ENCODE measurements around the gene AGPS. TPM values are rescaled to one million over a fixed set of nuclear protein-coding genes. Genes with fewer than 3 reads are reported as not detected.

AGPS gene
- total and polyA plus RNA-seq, 10 of the 15 experiments (the other 5 are each of a cell fraction or from before 2014, with no cell fraction given): 7.9 to 54.2 (median 38.7) TPM

DNA sequence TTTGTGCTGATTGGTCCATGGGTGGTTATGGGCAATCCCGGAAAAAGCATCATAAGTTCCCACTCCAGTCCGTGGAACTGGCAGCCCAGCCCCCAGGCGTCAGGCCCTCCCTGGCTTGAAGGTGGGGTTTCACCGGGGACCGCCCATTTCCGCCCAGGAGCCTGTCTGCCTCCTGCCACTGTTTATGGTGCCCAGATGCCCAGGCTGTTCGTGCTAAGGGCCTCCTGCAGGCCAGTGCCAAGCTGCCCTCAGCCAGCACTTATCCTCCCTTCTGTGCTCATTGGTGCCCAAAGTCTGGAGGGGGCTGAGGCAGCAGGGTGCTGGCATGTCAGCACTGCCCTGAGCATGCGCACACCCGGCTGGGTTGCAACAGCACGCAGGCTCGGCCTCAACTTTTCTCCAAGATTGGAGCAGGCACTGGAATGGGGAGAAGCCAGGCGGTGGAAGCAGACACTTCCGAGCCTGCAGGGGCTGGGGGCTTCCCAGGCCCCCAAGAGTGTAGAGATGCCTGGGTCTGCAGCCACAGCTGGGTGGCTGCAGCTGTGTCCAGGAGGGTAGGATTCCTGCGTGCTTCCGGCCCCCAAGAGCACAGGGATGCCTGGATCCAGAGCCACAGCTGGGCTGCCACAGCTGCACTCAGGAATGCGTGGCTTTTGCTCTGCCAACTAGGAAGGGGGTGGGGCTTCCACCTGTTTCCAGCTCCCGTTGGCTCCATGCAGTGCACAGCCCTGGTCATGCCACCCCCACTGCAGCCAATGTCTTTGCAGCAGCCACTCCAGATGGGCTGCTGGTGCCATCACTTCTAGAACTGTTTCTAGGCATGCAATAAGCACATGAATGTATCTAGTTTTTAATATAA, 74.0 kb downstream of the AGPS start:
- ATAC-seq (no peak; the same call in 2 of the 3 replicates), FAIRE-seq (no peak), DNase-seq (ENCODE audit: low read depth, low spot score) (no peak)
- POLR2A ChIA-PET: no interaction called here
- no peak overlapping the region for H3K27ac ChIP-seq (ENCODE audit: control insufficient read depth, insufficient read depth)
- no peak overlapping the region for H3K9ac ChIP-seq (ENCODE audit: control insufficient read depth, insufficient read depth, low read length)
- BruUV-seq (replicated peaks): no TSS peak
- H3K79me2 ChIP-seq (ENCODE audit: control insufficient read depth, insufficient read depth, low read length): no peaks in the 10 kb centered on the region
- 90% methylated on average over 14 of the region's 17 CpGs for whole genome bisulfite sequencing (ENCODE audit: insufficient coverage, insufficient replicate concordance, low lambda C conversion rate, missing lambda C conversion rate)
- H2AFZ ChIP-seq (ENCODE audit: control insufficient read depth, low read depth, low read length): no peak overlapping the region
- RAD21 ChIA-PET (ENCODE audit: unreplicated experiment): no interaction called here
- TF ChIP-seq ZNF217 (IDR thresholded peaks at IDR 0.05): no peak
- TF ChIP-seq TCF7 (IDR thresholded peaks at IDR 0.05; ENCODE audit: borderline replicate concordance): no peak
- TF ChIP-seq, protein P1, sequence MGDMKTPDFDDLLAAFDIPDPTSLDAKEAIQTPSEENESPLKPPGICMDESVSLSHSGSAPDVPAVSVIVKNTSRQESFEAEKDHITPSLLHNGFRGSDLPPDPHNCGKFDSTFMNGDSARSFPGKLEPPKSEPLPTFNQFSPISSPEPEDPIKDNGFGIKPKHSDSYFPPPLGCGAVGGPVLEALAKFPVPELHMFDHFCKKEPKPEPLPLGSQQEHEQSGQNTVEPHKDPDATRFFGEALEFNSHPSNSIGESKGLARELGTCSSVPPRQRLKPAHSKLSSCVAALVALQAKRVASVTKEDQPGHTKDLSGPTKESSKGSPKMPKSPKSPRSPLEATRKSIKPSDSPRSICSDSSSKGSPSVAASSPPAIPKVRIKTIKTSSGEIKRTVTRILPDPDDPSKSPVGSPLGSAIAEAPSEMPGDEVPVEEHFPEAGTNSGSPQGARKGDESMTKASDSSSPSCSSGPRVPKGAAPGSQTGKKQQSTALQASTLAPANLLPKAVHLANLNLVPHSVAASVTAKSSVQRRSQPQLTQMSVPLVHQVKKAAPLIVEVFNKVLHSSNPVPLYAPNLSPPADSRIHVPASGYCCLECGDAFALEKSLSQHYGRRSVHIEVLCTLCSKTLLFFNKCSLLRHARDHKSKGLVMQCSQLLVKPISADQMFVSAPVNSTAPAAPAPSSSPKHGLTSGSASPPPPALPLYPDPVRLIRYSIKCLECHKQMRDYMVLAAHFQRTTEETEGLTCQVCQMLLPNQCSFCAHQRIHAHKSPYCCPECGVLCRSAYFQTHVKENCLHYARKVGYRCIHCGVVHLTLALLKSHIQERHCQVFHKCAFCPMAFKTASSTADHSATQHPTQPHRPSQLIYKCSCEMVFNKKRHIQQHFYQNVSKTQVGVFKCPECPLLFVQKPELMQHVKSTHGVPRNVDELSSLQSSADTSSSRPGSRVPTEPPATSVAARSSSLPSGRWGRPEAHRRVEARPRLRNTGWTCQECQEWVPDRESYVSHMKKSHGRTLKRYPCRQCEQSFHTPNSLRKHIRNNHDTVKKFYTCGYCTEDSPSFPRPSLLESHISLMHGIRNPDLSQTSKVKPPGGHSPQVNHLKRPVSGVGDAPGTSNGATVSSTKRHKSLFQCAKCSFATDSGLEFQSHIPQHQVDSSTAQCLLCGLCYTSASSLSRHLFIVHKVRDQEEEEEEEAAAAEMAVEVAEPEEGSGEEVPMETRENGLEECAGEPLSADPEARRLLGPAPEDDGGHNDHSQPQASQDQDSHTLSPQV (IDR thresholded peaks at IDR 0.05): no peak
- SMC1A ChIA-PET (ENCODE audit: uncharacterized antibody, unreplicated experiment): interaction anchor here (1.7 kb wide), 1 partner anchor 7 kb away, joined by 3 read pairs; no protein-coding TSS in a partner anchor
- peaks cover 0 to 10% of the 10 kb centered on the region in 2 experiments; a peak in 2 of 4 replicates for H3K36me3 ChIP-seq (ENCODE audit: control insufficient read depth in 2 of 2, insufficient read depth in 2 of 2, low read length in 1 of 2)
- H3K4me3 ChIP-seq: no peak overlapping the region
- CTCF ChIA-PET: interaction anchor here (1.7 kb wide), 1 partner anchor 11 kb away, joined by 7 read pairs; no protein-coding TSS in a partner anchor
- no peak overlapping the region for H3K4me2 ChIP-seq (ENCODE audit: control insufficient read depth, insufficient read depth)
- H3K27me3 ChIP-seq (replicated peaks in 1 of 2; ENCODE audit: control insufficient read depth in 2 of 2, insufficient read depth in 2 of 2, low read length in 1 of 2): no peaks in the 10 kb centered on the region
- no peaks in the 10 kb centered on the region; the same call in 2 of the 3 replicates for H3K9me3 ChIP-seq (replicated peaks; ENCODE audit: control insufficient read depth, insufficient read depth, low read length)
- in situ Hi-C loops (cut with MboI) (no loop called here), intact Hi-C loops (cut with micrococcal nuclease; ENCODE audit: unreplicated experiment) (no loop called here)
- no peaks in the 10 kb centered on the region for H3K4me1 ChIP-seq (ENCODE audit: control insufficient read depth, insufficient read depth, low read length)
- no peaks in the 10 kb centered on the region for H4K20me1 ChIP-seq (ENCODE audit: control insufficient read depth, insufficient read depth)
